Loucy (cell line): ENCODE results near the gene HIRA.
"Not testable (repeated sequence)": the region's sequence is repeated elsewhere in the genome, so short reads cannot be mapped to it uniquely, and the experiment has no call there.

Experiments used
- H2AFZ ChIP-seq: fragments of 200-600 bp; sonication (generic); 2 replicates; pipeline ENCODE4 v1.6.0; 2016; ENCODE audit warnings: antibody characterized with exemption, mild to moderate bottlenecking, low read length, moderate library complexity
- H3F3A ChIP-seq: fragments of 200-600 bp; 2 replicates; pipeline ENCODE4 v1.6.0; 2016; ENCODE audit warnings: antibody characterized with exemption, low read depth, mild to moderate bottlenecking
- H3K27me3 ChIP-seq: fragments of 200-600 bp; sonication (generic); 2 replicates; pipeline ENCODE4 v1.6.1; 2014; ENCODE audit warnings: low read length, mild to moderate bottlenecking; ENCODE audit not compliant: insufficient read depth, poor library complexity, severe bottlenecking
- H3K36me3 ChIP-seq: fragments of 200-600 bp; sonication (generic); 2 replicates; pipeline ENCODE4 v1.6.1; 2016; ENCODE audit warnings: low read length; ENCODE audit not compliant: insufficient read depth
- H3K4me1 ChIP-seq: fragments of 200-600 bp; sonication (generic); 2 replicates; pipeline ENCODE4 v1.5.1; 2014; ENCODE audit warnings: low read length, mild to moderate bottlenecking; ENCODE audit not compliant: insufficient read depth, poor library complexity, severe bottlenecking
- H3K4me2 ChIP-seq: fragments of 200-600 bp; sonication (generic); 2 replicates; pipeline ENCODE4 v1.6.0; 2014; ENCODE audit warnings: antibody characterized with exemption, low read length, low read depth, mild to moderate bottlenecking; ENCODE audit not compliant: poor library complexity, severe bottlenecking
- H3K4me3 ChIP-seq: fragments of 200-600 bp; sonication (generic); 2 replicates; pipeline ENCODE4 v1.5.1; 2014; ENCODE audit warnings: low read length, mild to moderate bottlenecking, mixed read lengths; ENCODE audit not compliant: poor library complexity, severe bottlenecking
- H3K79me2 ChIP-seq: fragments of 200-600 bp; sonication (generic); 2 replicates; pipeline ENCODE4 v1.6.1; 2014; ENCODE audit warnings: low read length; ENCODE audit not compliant: insufficient read depth
- H3K9ac ChIP-seq: fragments of 200-600 bp; sonication (generic); 2 replicates; pipeline ENCODE4 v1.6.0; 2014; ENCODE audit warnings: mild to moderate bottlenecking, low read depth, low read length, moderate library complexity; ENCODE audit not compliant: poor library complexity, severe bottlenecking
- H3K9me2 ChIP-seq: fragments of 200-600 bp; sonication (generic); replicated peaks from 2 replicates; pipeline ENCODE4 v1.6.1; 2016; ENCODE audit warnings: low read depth, low read length, mixed read lengths
- H3K9me3 ChIP-seq: fragments of 200-600 bp; sonication (generic); 2 replicates; pipeline ENCODE4 v1.6.1; 2014; ENCODE audit warnings: mild to moderate bottlenecking, antibody characterized with exemption, low read length, low read depth; ENCODE audit not compliant: insufficient read depth
- H4K20me1 ChIP-seq: fragments of 200-600 bp; sonication (generic); 2 replicates; pipeline ENCODE4 v1.6.0; 2014; ENCODE audit warnings: antibody characterized with exemption, low read length, mild to moderate bottlenecking; ENCODE audit not compliant: insufficient read depth, poor library complexity, severe bottlenecking
- EZH2phosphoT487 ChIP-seq: fragments of 200-600 bp; IDR thresholded peaks from 2 replicates; pipeline ENCODE4 v1.6.1; 2018; ENCODE audit warnings: antibody characterized with exemption, mild to moderate bottlenecking, moderate library complexity, borderline replicate concordance
- TF ChIP-seq, protein P1 (sequence below): fragments of 200-600 bp; sonication (generic); conservative IDR thresholded peaks from 2 replicates; pipeline ENCODE4 v1.5.1; 2014; ENCODE audit warnings: mild to moderate bottlenecking, antibody characterized with exemption, low read length

Gene HIRA

DNA sequence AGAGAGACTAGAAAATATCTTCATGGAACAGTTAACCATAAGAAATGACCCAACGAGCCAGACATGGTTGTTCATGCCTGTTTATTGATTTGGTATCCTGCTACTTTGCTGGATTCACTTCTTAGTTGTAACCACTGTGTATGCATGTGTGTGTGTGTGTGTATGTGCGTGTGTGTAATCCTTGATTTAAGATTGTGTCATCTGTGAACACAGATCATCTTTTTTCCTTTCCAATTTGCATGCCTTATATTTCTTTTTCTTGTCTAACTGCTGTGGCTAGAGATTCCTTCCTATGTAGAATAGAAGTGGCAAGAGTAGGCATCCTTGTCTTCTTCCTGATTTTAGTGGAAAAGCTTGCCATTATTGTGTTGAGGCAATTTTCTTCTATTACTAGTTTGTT is 123.7 kb downstream of the HIRA start:
- no peaks in the 10 kb centered on the region for H3K9me2 ChIP-seq
- no peaks in the 10 kb centered on the region for H3K4me1 ChIP-seq
- no peaks in the 10 kb centered on the region for H3K36me3 ChIP-seq
- no peaks in the 10 kb centered on the region for H3K9me3 ChIP-seq
- H3K9ac ChIP-seq, result no peak overlapping the region
- no peaks in the 10 kb centered on the region for H3F3A ChIP-seq
- no peak overlapping the region for H2AFZ ChIP-seq
- no peak overlapping the region for H3K4me3 ChIP-seq
- TF ChIP-seq EZH2phosphoT487, result no peak
- TF ChIP-seq, protein P1, sequence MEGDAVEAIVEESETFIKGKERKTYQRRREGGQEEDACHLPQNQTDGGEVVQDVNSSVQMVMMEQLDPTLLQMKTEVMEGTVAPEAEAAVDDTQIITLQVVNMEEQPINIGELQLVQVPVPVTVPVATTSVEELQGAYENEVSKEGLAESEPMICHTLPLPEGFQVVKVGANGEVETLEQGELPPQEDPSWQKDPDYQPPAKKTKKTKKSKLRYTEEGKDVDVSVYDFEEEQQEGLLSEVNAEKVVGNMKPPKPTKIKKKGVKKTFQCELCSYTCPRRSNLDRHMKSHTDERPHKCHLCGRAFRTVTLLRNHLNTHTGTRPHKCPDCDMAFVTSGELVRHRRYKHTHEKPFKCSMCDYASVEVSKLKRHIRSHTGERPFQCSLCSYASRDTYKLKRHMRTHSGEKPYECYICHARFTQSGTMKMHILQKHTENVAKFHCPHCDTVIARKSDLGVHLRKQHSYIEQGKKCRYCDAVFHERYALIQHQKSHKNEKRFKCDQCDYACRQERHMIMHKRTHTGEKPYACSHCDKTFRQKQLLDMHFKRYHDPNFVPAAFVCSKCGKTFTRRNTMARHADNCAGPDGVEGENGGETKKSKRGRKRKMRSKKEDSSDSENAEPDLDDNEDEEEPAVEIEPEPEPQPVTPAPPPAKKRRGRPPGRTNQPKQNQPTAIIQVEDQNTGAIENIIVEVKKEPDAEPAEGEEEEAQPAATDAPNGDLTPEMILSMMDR, result no peak
- H3K79me2 ChIP-seq, result no peaks in the 10 kb centered on the region
- no peak overlapping the region for H3K4me2 ChIP-seq
- no peaks in the 10 kb centered on the region for H4K20me1 ChIP-seq
- no peaks in the 10 kb centered on the region for H3K27me3 ChIP-seq

DNA sequence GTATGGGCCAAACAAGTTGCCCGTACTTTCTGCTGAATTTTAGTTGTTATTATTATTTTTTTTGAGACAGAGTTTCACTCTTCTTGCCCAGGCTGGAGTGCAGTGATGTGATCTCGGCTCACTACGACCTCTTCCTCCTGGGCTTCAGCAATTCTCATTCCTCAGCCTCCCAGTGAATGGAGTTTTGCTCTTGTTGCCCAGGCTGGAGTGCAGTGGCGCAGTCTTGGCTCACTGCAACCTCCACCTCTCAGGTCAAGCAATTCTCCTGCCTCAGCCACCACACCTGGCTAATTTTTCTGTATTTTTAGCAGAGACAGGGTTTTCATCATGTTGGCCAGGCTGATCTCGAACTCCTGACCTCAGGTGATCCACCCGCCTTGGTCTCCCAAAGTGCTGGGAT is 125.0 kb downstream of the HIRA start:
- not testable (repeated sequence) for H3K9me3 ChIP-seq, H3K4me2 ChIP-seq, H2AFZ ChIP-seq, H3K4me3 ChIP-seq, H3K9ac ChIP-seq, H4K20me1 ChIP-seq, H3K79me2 ChIP-seq, H3F3A ChIP-seq, H3K36me3 ChIP-seq, H3K27me3 ChIP-seq, H3K4me1 ChIP-seq, H3K9me2 ChIP-seq

DNA sequence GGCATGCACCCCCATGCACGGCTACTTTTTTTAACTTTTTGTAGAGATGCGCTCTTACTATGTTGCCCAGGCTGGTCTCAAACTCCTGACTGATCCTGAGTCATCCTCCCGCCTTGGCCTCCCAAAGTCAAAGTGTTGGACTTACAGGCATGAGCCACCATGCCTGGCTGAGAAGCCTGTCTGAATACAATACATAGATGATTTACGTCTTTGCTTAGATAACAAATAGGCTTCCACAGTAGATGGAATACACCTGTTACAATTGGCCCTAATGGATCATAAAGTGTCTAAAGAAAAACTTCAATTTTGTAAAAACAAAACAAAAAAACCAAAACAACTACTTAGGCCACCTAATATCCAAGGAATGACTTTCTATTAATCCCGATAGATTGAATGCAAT is 127.0 kb downstream of the HIRA start:
- no peak for TF ChIP-seq EZH2phosphoT487
- TF ChIP-seq, protein P1, result no peak
- H3K79me2 ChIP-seq, result no peaks in the 10 kb centered on the region
- H3K36me3 ChIP-seq, result no peaks in the 10 kb centered on the region
- H4K20me1 ChIP-seq, result no peaks in the 10 kb centered on the region
- no peaks in the 10 kb centered on the region for H3K9me2 ChIP-seq
- no peak overlapping the region for H3K4me2 ChIP-seq
- no peak overlapping the region for H3K9ac ChIP-seq
- H3K27me3 ChIP-seq, result no peaks in the 10 kb centered on the region
- no peaks in the 10 kb centered on the region for H3K4me1 ChIP-seq
- H3F3A ChIP-seq, result no peaks in the 10 kb centered on the region
- no peaks in the 10 kb centered on the region for H3K9me3 ChIP-seq
- H3K4me3 ChIP-seq, result no peak overlapping the region
- no peak overlapping the region for H2AFZ ChIP-seq

DNA sequence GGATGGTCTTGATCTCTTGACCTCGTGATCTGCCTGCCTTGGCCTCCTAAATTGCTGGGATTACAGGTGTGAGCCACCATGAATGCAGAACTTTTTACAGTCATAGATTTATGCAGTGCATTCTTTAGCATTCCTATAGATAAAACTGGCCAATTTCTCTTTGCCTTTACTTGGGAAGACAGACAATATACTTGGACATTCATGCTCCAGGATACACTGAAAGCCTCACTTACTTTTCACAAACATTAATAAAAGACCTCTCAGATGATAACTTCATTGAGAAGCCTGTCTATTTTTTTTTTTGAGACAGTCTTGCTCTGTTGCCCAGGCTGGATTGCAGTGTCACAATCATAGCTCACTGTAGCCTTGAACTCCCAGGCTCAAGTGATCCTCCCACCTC is 127.7 kb downstream of the HIRA start:
- H3K79me2 ChIP-seq, result no peaks in the 10 kb centered on the region
- no peaks in the 10 kb centered on the region for H3K36me3 ChIP-seq
- no peaks in the 10 kb centered on the region for H3K27me3 ChIP-seq
- no peaks in the 10 kb centered on the region for H3K9me2 ChIP-seq
- no peak overlapping the region for H2AFZ ChIP-seq
- H4K20me1 ChIP-seq, result no peaks in the 10 kb centered on the region
- H3F3A ChIP-seq, result no peaks in the 10 kb centered on the region
- no peaks in the 10 kb centered on the region for H3K4me1 ChIP-seq
- no peak overlapping the region for H3K9ac ChIP-seq
- no peak overlapping the region for H3K4me3 ChIP-seq
- H3K4me2 ChIP-seq, result no peak overlapping the region
- H3K9me3 ChIP-seq, result no peaks in the 10 kb centered on the region
- no peak for TF ChIP-seq EZH2phosphoT487
- TF ChIP-seq, protein P1, result no peak
